HG02642 (cell line): ENCODE data around the gene PDP2.

ENCODE experiments used
- ATAC-seq: cut with Tn5 transposase; IDR thresholded peaks from one replicate; pipeline ENCODE4 v1.9.1; 2021; ENCODE audit warnings: mild to moderate bottlenecking; ENCODE audit not compliant: unreplicated experiment, poor library complexity

The PDP2 gene

GRCh38 chr16:66901626-66902025 is 21.3 kb downstream of the PDP2 start:
- ATAC-seq: no peak

- ATAC-seq: no peak
Measured at GRCh38 chr16:66902648-66903543, 22.6 kb downstream of the PDP2 start.

DNA sequence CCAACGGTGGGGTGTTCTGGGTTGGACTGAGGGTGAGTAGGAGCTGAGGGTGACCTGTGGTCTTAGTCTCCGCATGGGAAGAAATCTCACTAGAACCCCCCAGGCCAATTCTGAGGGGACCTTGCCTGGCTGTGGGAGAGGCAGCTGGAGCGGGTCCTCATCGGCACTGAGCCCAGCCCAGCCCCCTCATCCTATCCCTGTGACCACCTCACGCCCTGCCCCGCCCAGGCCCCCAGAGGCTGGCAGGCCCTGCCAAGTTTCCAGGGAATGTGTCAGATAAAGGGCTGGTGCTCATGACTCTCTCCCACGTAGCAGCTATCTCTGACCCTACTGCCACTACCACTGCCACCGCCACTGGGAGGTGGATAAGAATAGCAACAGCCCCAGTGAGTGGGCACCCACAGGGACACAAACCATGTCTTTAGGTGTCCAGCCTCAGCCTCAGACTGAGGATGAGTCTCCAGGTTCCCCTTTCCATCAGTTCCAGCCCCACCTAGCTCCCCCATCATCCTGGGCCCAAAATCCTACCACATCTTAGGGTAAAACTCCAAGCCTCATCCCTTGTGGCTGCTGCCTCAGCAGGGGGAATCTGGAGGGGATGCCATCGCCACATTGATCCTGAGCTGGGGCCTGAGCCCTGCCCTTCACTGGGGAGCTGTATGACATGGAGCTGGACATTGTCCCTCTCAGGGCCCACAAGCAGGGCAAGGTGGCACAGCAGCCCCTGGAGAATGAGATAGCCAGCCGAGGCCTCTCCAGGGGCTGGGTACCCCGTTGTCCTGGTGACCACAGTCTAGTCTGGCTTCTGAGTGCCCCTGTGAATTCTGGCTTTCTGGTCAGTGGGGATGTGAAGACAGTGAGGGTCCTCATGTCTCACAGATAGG is 23.5 kb downstream of the PDP2 start:
- no peak for ATAC-seq

- no peak for ATAC-seq
Measured at GRCh38 chr16:66904428-66904845, 24.1 kb downstream of the PDP2 start.

DNA sequence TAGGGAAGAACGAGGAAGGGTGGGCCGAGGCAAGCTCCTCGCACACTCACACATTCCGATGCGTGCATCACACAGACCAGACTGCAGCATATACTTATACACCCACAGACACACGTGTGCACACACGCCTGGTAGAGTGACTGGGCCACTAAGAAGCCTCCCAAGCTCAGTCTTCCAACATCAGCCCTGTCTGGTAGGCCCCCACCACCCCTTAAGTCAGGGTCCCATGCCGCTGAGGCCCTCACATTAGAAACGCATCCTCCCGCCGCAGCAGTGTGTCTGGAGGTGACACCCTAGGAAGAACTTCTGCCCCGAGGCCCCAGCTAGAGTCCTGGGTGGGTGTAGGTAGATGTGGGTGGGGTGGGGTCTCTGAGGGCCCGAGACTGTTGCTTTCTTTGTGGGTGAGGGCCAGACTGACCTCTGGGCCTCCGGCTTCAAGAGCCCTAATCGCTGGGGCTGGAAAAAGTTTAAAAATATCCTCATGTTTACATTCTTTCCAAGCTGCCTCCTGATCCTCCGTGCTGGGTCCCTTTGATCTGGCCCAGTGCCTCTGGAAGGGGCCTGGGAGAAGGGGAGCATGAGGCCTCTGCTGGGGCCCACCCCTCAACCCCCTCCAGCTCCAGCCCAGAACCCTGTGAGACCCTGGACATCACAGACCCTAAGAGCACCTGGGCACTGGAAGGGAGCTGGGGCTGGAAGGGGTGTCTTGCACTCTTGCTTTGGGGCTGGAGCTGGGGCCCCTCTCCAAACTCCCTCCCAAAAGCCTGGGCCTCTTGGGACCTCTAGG is 24.7 kb downstream of the PDP2 start:
- no peak for ATAC-seq

DNA sequence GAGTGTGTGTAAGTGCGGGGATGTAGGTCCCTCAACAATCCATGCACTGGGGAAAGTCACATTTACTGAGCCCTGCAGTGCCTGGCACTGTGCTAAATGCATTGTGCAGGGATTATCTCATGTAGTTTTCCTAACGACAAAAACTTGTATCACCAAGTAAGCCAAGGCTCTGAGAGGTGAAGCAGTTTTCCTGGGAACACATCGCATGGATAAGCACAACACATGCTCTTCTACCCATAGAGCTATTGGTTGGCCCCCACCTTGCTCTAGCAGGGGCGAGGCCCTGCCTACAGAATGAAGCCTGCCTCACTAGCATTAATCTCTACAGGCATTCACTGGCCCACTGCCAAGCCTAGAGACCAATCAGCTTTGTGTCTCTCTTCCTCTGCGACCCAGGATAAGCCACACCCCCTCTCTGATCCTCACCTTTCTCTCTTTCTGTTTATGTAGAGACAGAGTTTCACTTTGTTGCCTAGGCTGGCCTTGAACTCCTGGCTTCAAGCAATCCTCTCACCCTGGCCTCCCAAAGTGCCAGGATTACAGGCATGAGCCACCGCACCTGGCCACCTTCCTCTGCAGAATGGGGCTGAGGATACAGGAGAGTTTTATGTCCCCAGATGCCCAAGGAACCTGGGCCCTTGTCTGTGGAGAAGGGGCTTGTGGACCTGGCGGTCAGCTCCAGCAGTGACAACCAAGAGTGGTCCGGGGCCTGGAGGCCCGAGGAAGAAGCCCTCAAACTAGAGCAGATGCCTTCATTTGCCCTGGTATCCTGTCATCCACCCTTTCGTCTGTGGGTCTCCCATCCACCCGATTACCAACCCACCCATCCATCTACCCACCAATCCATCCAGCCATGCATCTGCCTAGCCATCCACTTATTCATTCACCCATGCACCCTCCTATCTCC is 25.6 kb downstream of the PDP2 start:
- no peak for ATAC-seq

DNA sequence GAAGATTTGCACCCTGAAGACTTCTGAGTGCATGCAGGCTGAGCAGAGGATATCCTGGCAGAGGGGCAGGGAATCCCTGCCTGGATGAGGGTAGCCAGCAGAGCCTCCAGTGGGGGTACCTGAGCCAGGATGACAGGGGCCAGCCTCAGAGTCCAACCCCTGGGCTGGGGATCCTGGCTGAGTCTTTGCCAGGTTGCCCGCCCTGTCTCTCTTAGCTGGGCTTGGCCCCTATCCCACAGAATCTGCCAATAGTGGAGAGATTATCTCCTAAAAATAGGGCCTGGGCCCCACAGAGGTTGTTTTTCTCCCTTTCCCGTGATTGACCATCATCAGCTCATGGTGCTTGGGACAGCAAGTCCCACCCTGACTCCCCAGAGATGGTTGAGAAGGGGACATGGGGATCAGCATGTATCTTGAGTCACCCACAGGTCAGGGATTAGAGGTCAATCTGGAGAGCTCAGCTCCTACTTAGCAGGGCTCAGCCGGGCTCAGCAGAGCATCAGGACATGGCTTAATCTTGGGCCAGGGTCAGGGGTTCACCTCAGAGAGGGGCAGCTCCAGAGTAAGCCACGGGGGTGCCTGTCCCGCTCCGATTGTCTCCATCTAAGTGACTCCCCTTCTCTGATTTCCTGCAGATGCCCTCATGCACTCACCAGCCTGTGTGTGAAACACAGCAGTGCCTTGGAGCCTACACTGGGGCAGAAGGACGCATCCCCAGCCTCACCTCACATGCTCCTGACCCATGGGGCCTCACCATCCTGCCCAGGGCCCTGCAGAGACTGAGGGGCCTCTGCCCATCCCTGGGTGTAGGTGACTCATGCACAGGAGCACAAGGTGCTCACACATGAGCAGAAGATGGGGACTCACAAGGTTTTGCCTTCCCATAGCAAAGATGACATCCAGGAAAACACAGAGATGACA is 26.9 kb downstream of the PDP2 start:
- no peak for ATAC-seq

DNA sequence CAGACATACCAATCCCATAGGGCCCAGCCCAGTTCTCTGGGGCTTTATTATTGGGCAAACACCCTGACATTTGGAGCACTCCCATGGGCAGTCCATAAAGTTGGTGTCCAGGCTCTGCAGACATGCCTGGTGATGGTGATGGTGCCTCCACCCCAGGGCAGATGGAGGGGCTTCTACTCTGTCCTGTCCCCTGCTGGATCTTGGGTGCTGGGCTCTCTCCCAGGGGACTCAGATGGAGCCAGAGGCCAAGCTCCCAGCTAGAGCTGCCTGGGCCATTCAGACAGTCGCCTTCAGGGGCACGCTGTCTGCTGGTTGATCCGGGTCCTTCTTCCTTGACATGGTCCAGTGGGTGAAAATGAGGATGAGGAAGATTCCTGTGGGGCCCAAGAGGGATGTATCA is 27.8 kb downstream of the PDP2 start:
- no peak for ATAC-seq

GRCh38 chr16:66908762-66909559 is 28.6 kb downstream of the PDP2 start:
- no peak for ATAC-seq

- no peak for ATAC-seq
Measured at GRCh38 chr16:66910175-66910940, 30.0 kb downstream of the PDP2 start.

DNA sequence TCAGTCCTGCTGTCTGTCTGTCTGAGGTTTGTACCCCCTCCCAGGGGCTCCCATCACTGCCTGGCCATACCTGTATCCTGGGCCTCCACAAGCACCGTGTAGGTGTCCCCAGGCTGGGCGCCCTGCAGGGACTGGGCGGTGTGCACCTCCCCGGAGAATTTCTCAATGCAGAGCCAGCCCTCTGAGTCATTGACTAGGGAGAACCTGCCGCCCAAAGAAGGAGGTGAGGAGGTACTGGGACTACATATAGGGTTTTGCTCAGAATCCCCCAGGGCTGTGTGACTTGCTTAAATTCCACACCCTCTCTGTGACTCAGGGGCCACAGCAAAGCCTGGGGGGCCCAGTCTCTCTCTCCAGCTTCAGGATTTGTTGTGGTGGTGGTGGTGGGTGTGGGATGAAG is 30.8 kb downstream of the PDP2 start:
- ATAC-seq: no peak

- no peak for ATAC-seq
Measured at GRCh38 chr16:66911801-66912200, 31.5 kb downstream of the PDP2 start.

DNA sequence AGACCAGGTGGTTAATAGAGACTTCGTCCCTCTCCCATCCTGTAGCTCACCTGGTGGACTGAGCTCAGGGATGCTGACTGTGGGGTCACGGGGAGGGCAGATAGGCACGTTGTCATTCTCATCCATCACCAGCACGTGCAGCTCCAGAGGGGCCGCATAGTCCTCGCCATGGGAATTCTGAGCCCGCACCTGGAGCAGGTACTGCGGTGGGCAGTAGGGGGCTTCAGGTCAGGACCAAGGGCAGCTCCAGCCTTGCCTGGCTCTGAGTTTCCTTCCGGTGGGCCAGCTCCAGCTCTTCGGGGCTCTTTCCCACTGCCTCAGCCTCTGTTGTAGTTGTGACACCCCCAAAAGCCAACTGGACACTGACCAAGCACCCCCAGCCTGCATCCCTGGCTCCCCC is 32.8 kb downstream of the PDP2 start:
- no peak for ATAC-seq

DNA sequence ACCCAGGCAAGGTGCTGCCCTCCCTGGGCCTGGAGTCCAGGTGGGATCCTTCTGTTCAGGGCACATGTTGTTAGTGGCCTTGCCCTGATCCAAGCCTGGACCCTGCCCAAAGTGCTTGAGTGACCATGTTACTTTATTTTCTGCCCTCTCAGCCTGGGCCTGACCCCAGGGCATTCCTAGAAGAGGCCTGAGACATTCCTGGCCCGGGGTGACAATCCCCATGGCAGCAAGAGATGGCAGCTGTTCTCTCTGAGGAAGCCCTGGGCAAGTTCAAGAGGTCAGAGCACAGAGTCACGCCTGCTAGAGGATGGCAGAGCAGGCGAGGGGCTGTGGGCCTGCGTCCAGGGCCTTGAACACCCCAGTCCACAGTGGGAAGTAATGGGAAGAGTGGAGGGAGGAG is 33.4 kb downstream of the PDP2 start:
- ATAC-seq: no peak

DNA sequence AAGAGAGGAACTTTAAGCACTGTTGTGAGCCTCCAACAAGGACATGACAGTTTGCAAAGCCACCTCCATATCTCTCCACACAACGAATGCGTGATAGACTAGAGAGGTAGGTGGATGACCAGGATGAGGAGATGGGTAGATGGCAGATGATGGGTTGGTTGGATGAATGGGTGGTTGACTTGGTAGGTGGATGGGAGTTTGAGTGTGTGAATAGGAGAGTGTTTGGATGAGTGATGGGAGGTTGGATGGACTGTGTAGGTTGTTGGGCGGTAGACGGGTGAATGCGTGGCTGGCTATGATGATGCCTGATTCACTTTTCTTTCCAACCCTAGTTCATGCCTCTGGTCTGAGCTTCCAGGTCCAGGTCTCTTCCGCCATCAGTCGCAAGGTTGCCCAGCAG is 34.2 kb downstream of the PDP2 start:
- no peak for ATAC-seq

GRCh38 chr16:66915041-66915440 is 34.7 kb downstream of the PDP2 start:
- ATAC-seq: no peak

- ATAC-seq: no peak
Measured at GRCh38 chr16:66916518-66916917, 36.2 kb downstream of the PDP2 start.
